GM21360 (cell line): Measurements from ENCODE around the gene NR1H4.
"Not testable (repeated sequence)": the region's sequence is repeated elsewhere in the genome, so short reads cannot be mapped to it uniquely, and the experiment has no call there.

Experiments
- ATAC-seq: cut with Tn5 transposase; IDR thresholded peaks from one replicate; pipeline ENCODE4 v1.9.1; 2021; ENCODE audit warnings: mild to moderate bottlenecking, moderate library complexity; ENCODE audit not compliant: unreplicated experiment

NR1H4 gene

GRCh38 chr12:100473716-100474150 lies at the start of gene NR1H4:
NR1H4 (plus strand) TSS chr12:100473866; CDS start chr12:100493324, 19,458 bp downstream.
- no peak for ATAC-seq

DNA sequence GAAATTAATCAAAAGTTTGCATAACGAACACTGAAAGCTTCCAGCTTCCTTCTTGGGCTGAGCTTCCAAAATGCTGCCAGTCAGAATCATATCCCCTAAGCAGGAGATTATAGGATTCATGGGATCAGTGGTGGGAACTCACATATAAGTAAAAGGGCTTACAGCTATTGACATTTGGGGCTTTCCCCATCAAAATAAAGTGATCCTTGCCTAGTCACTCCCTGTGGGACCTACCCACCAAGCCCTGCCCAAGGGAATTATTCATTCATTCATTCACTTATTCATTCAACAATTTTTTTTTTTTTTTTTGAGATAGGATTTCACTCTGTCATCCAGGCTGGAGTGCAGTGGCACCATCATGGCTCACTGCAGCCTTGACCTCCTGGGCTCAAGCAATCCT lies 47.5 kb upstream of the NR1H4 start:
- ATAC-seq = no peak

- no peak for ATAC-seq
Observed at GRCh38 chr12:100427078-100427477, 46.6 kb upstream of the NR1H4 start.

- not testable (repeated sequence) for ATAC-seq
Observed at GRCh38 chr12:100430251-100430650, 43.4 kb upstream of the NR1H4 start.

GRCh38 chr12:100433701-100434100 lies 40.0 kb upstream of the NR1H4 start:
- no peak for ATAC-seq

DNA sequence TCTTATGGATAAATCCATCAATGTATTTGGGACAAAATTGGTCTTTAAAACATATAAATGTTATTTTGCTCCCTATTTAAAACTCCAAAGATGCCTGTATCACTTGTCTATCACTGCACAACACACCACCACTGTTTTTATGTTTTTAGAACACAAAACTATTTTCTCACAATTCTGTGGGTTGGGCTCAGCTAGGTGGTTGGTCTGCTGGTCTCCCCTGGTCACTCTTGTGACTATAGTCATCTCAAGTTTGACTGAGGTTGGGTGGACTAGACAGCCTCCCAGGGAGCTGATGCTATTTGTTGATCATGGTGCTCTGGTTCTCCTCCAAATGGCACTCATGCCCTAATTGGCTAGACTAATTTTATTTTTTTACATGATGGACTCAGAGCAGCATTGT lies 39.5 kb upstream of the NR1H4 start:
- no peak for ATAC-seq

GRCh38 chr12:100435957-100436356 lies 37.7 kb upstream of the NR1H4 start:
- no peak for ATAC-seq

- no peak for ATAC-seq
Observed at GRCh38 chr12:100437038-100437841, 36.4 kb upstream of the NR1H4 start.

DNA sequence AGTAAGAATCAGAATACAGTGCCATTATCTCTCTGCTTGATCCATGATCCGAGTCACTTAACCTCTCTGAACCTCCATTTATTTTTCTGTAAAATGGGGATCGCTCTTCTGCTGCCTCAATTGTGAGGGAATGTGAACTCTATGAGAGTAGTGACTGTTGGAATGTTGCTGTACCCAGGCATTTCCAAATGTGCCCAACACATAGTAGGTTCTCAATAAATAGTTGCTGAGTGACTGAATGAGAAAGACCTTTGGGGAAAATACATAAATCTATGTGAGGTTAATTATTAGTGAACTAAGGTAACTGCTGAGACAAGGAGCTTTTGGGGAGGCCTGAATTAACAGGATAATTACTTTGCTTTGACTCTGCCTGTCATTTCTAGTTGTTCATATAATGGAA lies 33.9 kb upstream of the NR1H4 start:
- ATAC-seq = no peak

DNA sequence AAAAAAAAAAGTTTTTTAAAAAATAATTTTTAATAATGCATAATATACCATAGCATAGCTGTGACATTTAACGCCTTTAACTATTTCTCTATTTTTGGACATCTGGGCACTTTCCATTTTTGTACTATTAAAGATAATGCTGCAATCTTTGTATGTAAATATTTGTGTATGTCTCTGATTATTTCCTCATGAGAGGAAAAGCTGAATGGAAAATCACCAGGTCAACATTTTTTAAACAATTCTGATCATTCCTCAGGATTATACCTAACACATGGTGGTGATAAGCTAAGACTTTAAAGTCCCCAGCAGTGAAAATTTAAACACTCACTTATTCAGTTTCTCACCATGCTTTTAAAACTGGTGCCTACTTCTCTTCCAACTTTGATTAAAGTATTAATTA lies 31.3 kb upstream of the NR1H4 start:
- ATAC-seq = no peak

- ATAC-seq = no peak
Observed at GRCh38 chr12:100443434-100443833, 30.2 kb upstream of the NR1H4 start.

GRCh38 chr12:100445081-100445481 lies 28.6 kb upstream of the NR1H4 start:
- ATAC-seq = no peak

DNA sequence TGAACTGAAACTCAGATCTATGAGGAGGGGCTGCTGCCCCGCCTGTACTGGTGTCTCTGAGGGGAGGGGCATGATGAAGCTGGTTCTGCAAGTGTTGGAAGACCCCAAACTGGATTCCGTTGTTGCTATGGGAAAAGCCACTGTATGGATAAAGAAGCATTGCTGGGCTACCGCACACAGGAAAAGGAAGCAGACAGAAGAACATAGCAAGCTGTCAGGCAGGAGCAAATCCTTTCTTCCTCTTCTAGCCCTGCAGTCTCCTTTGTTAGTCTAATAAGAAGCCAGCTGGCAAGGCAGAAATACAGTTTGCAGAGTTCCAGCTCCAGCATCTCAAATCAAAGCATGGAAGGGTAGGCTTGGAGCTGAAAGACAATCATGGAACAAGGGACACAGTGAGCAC lies 26.3 kb upstream of the NR1H4 start:
- ATAC-seq = no peak

GRCh38 chr12:100448656-100449055 lies 25.0 kb upstream of the NR1H4 start:
- no peak for ATAC-seq

DNA sequence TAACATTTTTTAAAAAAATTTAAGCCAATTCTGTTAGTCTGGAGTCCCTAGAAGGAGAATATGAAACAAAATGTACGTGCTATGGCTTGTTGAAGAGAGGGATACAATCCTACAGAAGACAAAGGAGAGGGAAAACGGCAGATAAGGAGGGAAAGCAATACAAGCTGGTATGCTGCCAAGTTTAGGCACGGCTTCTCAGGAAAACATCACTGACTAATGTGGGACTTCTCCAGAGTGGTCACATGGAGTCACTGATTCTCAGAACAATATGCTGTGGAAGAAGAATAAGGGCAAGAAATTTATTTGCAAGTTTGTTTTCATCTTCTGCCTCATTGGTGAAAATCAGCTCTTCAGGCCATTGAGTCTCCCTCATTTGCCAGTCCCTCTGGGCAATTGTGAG lies 22.9 kb upstream of the NR1H4 start:
- ATAC-seq = no peak

DNA sequence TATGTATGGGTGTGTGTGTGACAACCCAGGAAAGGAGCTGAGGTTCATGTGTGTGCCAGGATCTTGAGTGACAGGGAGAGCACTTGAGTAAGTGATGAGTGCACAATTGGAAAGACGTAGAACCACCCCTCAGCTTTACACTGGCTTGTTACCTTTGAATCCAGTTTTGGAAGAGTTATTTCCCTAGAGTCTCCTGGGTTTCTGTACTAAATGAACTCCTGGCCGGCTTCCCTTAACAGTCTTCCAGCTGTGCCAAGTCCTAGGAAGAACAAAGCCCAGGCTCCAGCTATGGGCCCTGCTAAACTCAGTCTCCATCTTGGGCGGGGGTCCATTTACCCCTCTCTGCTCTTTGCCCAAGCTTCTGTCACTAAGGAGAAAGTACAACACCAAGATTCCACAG lies 19.7 kb upstream of the NR1H4 start:
- no peak for ATAC-seq

GRCh38 chr12:100455896-100456295 lies 17.8 kb upstream of the NR1H4 start:
- ATAC-seq = no peak

- no peak for ATAC-seq
Observed at GRCh38 chr12:100458191-100458590, 15.5 kb upstream of the NR1H4 start.

DNA sequence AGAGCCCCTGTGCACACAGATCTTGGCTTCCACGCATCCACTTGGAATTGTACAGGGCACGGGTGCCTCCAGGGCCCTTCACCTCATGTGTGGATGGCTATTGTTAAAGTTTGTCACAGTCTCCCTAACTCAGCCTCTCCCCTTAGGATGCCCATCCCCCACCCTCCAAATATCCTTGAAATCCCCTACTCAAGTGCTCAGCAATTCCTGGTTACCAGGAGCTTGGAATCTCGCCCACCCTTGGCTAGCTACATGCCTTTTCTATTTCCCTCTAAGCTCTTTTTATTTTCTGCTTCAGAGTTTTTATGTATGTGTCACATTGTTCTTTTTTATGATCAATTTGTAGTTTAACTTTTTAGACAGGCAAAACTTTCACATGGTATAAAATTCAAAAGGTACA lies 13.0 kb upstream of the NR1H4 start:
- no peak for ATAC-seq

DNA sequence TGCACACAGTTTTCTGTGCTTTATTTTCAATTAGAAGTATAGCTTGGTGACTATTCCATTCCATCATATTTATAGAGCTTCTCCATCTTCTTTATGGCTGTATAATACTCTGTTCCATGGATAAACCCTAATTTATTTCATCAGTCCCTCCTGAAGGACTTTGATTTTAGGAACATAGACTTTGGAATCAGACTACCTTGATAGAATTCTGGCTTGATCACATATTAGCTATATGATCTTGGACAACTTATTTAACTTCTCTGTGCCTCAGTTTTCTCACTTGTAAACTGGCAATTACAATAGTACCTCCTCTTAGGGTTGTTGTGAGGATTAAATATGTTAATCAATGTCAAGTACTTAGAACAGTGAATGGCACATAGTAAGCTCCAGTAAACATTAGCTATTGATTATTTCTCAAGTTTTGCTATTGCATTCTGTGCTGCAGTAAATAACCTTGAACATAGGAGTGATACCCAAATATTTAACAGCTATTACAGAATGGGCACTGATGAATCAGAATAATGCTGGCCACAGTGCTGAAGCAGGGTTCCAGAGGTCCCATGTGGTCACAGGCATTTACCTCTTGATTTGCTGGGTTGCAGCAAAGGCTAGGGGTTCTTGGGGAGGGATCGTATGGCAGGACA lies 12.2 kb upstream of the NR1H4 start:
- ATAC-seq = no peak

GRCh38 chr12:100463661-100464060 lies 10.0 kb upstream of the NR1H4 start:
- no peak for ATAC-seq

GRCh38 chr12:100464529-100464928 lies 9.1 kb upstream of the NR1H4 start:
- ATAC-seq = no peak
